Right lung (tissue), 5 donors: Measurements from ENCODE around the gene EFCAB14. TPM values are rescaled to one million over a fixed set of nuclear protein-coding genes. Genes with fewer than 3 reads are reported as not detected.

Experiments used
- polyA plus RNA-seq, 5 donors: library from polyadenylated mRNA; unstranded; fragments of 120-200 nt; gene quantifications; one replicate each; pipeline versions ENCODE4 v1.2.1 to v1.2.3, GENCODE V29; 2013; ENCODE audit warnings: inconsistent platforms in 1 of 5, low replicate concordance in 1 of 5; ENCODE audit not compliant: insufficient read length in 5 of 5, insufficient read depth in 1 of 5

EFCAB14 gene
- polyA plus RNA-seq, 5 donors: 80.1 to 121 (median 116) TPM

Other genes starting within 250 kb of the EFCAB14 start
- under 1 TPM in 3 of 5 donors, not detected in 2; 0.04 to 0.06 (median 0.05) TPM for gene DMBX1, start 229.3 kb downstream of the EFCAB14 start, polyA plus RNA-seq
- gene KNCN, start 167.5 kb downstream of the EFCAB14 start, polyA plus RNA-seq: under 1 TPM in 4 of 5 donors, not detected in 1; 0.08 to 0.30 (median 0.13) TPM
- gene MKNK1, start 114.8 kb downstream of the EFCAB14 start, polyA plus RNA-seq: 10 to 100 TPM; 44.7 to 53.9 (median 48.2) TPM
- 10 to 100 TPM; 16.9 to 21.2 (median 18.1) TPM for gene MOB3C, start 102.3 kb downstream of the EFCAB14 start, polyA plus RNA-seq
- gene ATPAF1, start 50.8 kb downstream of the EFCAB14 start, polyA plus RNA-seq: 10 to 100 TPM; 60.6 to 86.6 (median 77.6) TPM
- gene TEX38, start 47.3 kb downstream of the EFCAB14 start, polyA plus RNA-seq: under 1 TPM; 0.20 to 0.86 (median 0.31) TPM
- 1 to 10 TPM; 1.4 to 3.9 (median 2.0) TPM for gene CYP4B1, start 79.9 kb upstream of the EFCAB14 start, polyA plus RNA-seq
- 1 to 10 TPM in 1 of 5 donors, under 1 TPM in 3, not detected in 1; 0.08 to 2.4 (median 0.25) TPM for gene CYP4A11, start 222.4 kb upstream of the EFCAB14 start, polyA plus RNA-seq